ENCODE results near the gene FEZF2.

FEZF2 gene

GRCh38 chr3:62405566-62405965 is 32.2 kb upstream of the FEZF2 start:
- DNase-seq (ENCODE audit: low spot score): no peak
- in situ Hi-C loops (cut with MboI; ENCODE audit: low sequenced_read_pairs, unreplicated experiment): no loop called here
- no peak for TF ChIP-seq CTCF (IDR thresholded peaks at IDR 0.05; ENCODE audit: borderline replicate concordance, control extremely low read depth, extremely low read depth, insufficient read depth, missing control alignments)

- TF ChIP-seq CTCF (IDR thresholded peaks at IDR 0.05; ENCODE audit: borderline replicate concordance, control extremely low read depth, extremely low read depth, insufficient read depth, missing control alignments): no peak
- DNase-seq (ENCODE audit: low spot score): no peak
- in situ Hi-C loops (cut with MboI; ENCODE audit: low sequenced_read_pairs, unreplicated experiment): no loop called here
Measured at GRCh38 chr3:62405135-62405534, 31.8 kb upstream of the FEZF2 start.

GRCh38 chr3:62404321-62404720 is 31.0 kb upstream of the FEZF2 start:
- no peak for TF ChIP-seq CTCF (IDR thresholded peaks at IDR 0.05; ENCODE audit: borderline replicate concordance, control extremely low read depth, extremely low read depth, insufficient read depth, missing control alignments)
- no peak for DNase-seq (ENCODE audit: low spot score)
- in situ Hi-C loops (cut with MboI; ENCODE audit: low sequenced_read_pairs, unreplicated experiment): no loop called here

GRCh38 chr3:62403765-62404164 is 30.4 kb upstream of the FEZF2 start:
- DNase-seq (ENCODE audit: low spot score): no peak
- in situ Hi-C loops (cut with MboI; ENCODE audit: low sequenced_read_pairs, unreplicated experiment): no loop called here
- no peak for TF ChIP-seq CTCF (IDR thresholded peaks at IDR 0.05; ENCODE audit: borderline replicate concordance, control extremely low read depth, extremely low read depth, insufficient read depth, missing control alignments)

- no peak for TF ChIP-seq CTCF (IDR thresholded peaks at IDR 0.05; ENCODE audit: borderline replicate concordance, control extremely low read depth, extremely low read depth, insufficient read depth, missing control alignments)
- no peak for DNase-seq (ENCODE audit: low spot score)
- in situ Hi-C loops (cut with MboI; ENCODE audit: low sequenced_read_pairs, unreplicated experiment): no loop called here
Measured at GRCh38 chr3:62392626-62393292, 19.4 kb upstream of the FEZF2 start.

GRCh38 chr3:62387251-62387650 is 13.9 kb upstream of the FEZF2 start:
- TF ChIP-seq CTCF (IDR thresholded peaks at IDR 0.05; ENCODE audit: borderline replicate concordance, control extremely low read depth, extremely low read depth, insufficient read depth, missing control alignments): no peak
- in situ Hi-C loops (cut with MboI; ENCODE audit: low sequenced_read_pairs, unreplicated experiment): no loop called here
- no peak for DNase-seq (ENCODE audit: low spot score)
